ENCODE results near the gene AGMO.

DNA sequence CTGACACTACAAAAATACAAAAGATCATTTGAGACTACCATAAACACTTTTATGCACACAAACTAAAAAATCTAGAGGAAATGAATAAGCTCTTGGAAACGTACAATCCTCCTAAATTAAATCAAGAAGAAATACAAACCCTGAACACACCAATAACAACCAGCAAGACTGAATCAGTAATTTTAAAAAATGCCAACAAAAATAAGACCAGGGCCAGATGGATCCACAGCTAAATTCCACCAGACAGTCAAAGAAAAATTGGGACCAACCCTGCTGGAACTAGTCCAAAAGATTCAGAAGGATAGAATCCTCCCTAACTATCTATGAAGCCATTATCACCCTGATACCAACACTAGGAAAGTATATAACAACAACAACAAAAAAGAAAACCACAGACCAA is 277.4 kb downstream of the AGMO start:
- TF ChIP-seq POLR2A (IDR thresholded peaks at IDR 0.05; ENCODE audit: extremely low read depth, insufficient read length) (no peak), MYC (IDR thresholded peaks at IDR 0.05; ENCODE audit: low read depth, low read length) (no peak)
- TF ChIP-seq, protein P1, sequence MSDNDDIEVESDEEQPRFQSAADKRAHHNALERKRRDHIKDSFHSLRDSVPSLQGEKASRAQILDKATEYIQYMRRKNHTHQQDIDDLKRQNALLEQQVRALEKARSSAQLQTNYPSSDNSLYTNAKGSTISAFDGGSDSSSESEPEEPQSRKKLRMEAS (IDR thresholded peaks at IDR 0.05; ENCODE audit: low read depth, low read length), result no peak
- TF ChIP-seq, protein P2, sequence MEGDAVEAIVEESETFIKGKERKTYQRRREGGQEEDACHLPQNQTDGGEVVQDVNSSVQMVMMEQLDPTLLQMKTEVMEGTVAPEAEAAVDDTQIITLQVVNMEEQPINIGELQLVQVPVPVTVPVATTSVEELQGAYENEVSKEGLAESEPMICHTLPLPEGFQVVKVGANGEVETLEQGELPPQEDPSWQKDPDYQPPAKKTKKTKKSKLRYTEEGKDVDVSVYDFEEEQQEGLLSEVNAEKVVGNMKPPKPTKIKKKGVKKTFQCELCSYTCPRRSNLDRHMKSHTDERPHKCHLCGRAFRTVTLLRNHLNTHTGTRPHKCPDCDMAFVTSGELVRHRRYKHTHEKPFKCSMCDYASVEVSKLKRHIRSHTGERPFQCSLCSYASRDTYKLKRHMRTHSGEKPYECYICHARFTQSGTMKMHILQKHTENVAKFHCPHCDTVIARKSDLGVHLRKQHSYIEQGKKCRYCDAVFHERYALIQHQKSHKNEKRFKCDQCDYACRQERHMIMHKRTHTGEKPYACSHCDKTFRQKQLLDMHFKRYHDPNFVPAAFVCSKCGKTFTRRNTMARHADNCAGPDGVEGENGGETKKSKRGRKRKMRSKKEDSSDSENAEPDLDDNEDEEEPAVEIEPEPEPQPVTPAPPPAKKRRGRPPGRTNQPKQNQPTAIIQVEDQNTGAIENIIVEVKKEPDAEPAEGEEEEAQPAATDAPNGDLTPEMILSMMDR (IDR thresholded peaks at IDR 0.05; ENCODE audit: low read depth, low read length), result no peak
